NB4 (cell line): Measurements from ENCODE around the gene SEMA3G.

Source experiments
- DNase-seq: peaks from one replicate; pipeline ENCODE4 v3.0.0; 2010; ENCODE audit warnings: low read depth
- H3K4me3 ChIP-seq: one replicate; pipeline ENCODE4 v1.5.1; 2011; ENCODE audit warnings: mild to moderate bottlenecking, low read depth, low read length, moderate library complexity
- MYC ChIP-seq: IDR thresholded peaks from 2 replicates; pipeline ENCODE4 v1.6.1; 2011; ENCODE audit warnings: low read depth, low read length
- POLR2A ChIP-seq: IDR thresholded peaks from 2 replicates; pipeline ENCODE4 v1.6.1; 2011; ENCODE audit warnings: mild to moderate bottlenecking; ENCODE audit not compliant: insufficient read length; ENCODE audit errors: extremely low read depth
- TF ChIP-seq, protein P1 (sequence below): IDR thresholded peaks from one replicate; pipeline ENCODE4 v1.5.1; 2012; ENCODE audit warnings: low read depth, low read length
- TF ChIP-seq, protein P2 (sequence below): IDR thresholded peaks from 2 replicates; pipeline ENCODE4 v1.6.1; 2011; ENCODE audit warnings: low read depth, low read length

Gene SEMA3G

DNA sequence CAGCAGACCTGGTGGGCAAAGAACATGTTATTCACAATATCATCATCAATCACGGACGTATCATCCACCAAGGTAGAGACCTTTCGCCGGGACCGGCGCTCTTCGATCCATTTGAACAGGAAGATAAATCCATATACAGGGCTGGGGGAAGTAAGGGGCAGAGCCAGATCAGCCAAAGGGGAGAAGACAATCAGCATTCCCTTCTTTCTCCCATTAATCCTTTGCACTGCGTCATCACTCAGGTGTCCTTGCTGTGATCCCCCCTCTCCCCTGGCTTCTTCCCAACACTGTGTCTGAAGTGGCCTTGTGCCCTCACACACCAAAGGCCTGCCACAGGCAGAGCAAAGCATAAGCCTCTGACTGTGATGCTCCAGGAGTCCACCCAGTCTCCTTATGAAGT is 36.4 kb downstream of the SEMA3G start:
- peak overlapping the region; percentile 80 for H3K4me3 ChIP-seq
- DNase-seq, result no peak
- TF ChIP-seq, protein P1, sequence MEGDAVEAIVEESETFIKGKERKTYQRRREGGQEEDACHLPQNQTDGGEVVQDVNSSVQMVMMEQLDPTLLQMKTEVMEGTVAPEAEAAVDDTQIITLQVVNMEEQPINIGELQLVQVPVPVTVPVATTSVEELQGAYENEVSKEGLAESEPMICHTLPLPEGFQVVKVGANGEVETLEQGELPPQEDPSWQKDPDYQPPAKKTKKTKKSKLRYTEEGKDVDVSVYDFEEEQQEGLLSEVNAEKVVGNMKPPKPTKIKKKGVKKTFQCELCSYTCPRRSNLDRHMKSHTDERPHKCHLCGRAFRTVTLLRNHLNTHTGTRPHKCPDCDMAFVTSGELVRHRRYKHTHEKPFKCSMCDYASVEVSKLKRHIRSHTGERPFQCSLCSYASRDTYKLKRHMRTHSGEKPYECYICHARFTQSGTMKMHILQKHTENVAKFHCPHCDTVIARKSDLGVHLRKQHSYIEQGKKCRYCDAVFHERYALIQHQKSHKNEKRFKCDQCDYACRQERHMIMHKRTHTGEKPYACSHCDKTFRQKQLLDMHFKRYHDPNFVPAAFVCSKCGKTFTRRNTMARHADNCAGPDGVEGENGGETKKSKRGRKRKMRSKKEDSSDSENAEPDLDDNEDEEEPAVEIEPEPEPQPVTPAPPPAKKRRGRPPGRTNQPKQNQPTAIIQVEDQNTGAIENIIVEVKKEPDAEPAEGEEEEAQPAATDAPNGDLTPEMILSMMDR, result no peak
- no peak for TF ChIP-seq MYC
- no peak for TF ChIP-seq POLR2A
- TF ChIP-seq, protein P2, sequence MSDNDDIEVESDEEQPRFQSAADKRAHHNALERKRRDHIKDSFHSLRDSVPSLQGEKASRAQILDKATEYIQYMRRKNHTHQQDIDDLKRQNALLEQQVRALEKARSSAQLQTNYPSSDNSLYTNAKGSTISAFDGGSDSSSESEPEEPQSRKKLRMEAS, result no peak

DNA sequence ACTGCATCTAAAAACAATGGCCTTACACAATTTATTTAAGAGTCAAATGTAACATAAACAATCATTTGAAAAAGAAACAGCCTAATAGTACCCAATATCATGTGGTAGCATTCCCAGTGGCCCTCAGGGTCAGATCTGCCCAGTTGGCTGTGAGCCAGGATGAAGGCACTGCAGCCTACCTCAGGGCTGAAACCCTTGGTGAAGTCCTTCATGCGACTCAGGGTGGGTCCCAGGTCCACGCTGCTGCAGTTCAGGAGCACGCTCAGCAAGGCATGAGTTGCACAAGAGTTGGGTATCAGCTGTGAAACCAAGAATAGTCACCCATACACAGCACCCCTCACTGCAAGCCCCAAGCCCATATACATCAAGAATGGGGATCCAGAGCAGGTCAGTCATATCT is 37.1 kb downstream of the SEMA3G start:
- no peak for TF ChIP-seq POLR2A
- TF ChIP-seq, protein P1, result no peak
- TF ChIP-seq MYC, result no peak
- TF ChIP-seq, protein P2, result no peak
- H3K4me3 ChIP-seq, result peak overlapping the region; percentile 21
- no peak for DNase-seq

GRCh38 chr3:52406791-52407510 is 38.0 kb downstream of the SEMA3G start:
- DNase-seq, result no peak
- TF ChIP-seq, protein P2, result no peak
- TF ChIP-seq, protein P1, result no peak
- TF ChIP-seq POLR2A (no peak), MYC (no peak)
- no peak overlapping the region for H3K4me3 ChIP-seq

GRCh38 chr3:52406231-52406661 is 38.7 kb downstream of the SEMA3G start:
- H3K4me3 ChIP-seq, result no peak overlapping the region
- no peak for DNase-seq
- TF ChIP-seq, protein P1, result no peak
- TF ChIP-seq POLR2A (no peak), MYC (no peak)
- TF ChIP-seq, protein P2, result no peak

DNA sequence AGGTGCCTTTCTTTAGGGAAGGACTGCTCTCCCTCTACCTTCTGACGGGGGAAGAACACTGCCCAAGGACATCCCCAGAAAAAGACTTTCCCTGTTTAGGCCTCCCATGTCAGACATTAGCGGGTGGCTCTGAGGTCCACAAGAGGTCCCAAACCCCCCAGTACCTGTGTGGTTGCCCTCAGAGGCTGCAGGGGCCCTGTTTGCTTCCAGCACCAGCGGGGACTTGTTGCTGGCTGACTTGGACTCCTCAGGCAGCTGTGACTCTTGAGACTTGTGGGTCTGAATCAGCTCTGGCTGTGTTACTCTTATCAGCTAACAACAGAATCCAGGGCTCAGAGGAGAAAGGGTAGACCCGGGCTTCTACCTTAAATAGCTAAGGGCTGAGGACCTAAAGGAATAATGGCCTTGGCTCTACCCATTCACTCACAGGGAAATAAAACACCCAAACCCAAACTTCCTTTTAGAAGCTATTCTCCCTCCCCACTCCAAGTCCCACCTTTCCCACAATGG is 39.2 kb downstream of the SEMA3G start:
- TF ChIP-seq, protein P2, result no peak
- TF ChIP-seq, protein P1, result no peak
- no peak for TF ChIP-seq POLR2A
- no peak for TF ChIP-seq MYC

More for the DNA sequence above, 39.2 kb downstream of the SEMA3G start:
- no peak for DNase-seq
- H3K4me3 ChIP-seq, result no peak overlapping the region
